Measurements from ENCODE around the gene DLEU7. TPM values are rescaled to one million over a fixed set of nuclear protein-coding genes. Genes with fewer than 3 reads are reported as not detected.

The DLEU7 gene
- total RNA-seq, 1 donor from 2014 or later = not detected

DNA sequence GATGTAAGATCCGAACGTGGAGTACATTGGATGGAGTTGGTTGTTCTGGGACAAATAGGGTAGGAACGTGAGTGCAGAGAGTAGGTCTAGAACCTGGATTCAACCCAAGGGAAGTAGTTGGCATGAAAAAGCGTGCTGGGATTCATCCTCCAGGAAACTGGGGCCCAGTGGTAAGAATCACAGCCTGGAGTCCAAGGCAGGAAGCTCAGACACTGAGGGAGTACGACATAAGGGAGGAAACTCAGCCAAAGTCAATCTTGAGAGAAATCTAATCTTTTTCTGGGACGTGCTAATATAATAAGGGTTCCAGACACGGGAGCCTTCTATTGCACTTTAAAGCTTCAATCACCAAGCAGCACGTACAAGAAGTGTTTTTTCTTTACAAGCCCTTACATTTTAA lies 46.4 kb downstream of the DLEU7 start:
- Mint-ChIP-seq H3K9me3 (peaks cover 17% of the 10 kb centered on the region), H3K27me3 (peaks cover 4% of the 10 kb centered on the region), H3K27ac (no peak overlapping the region), H3K36me3 (ENCODE audit: low read depth) (no peaks in the 10 kb centered on the region), H3K4me3 (no peak overlapping the region), H3K4me1 (peaks cover 18% of the 10 kb centered on the region)
- no peak for DNase-seq
- intact Hi-C loops (cut with micrococcal nuclease) = no loop called here

GRCh38 chr13:50796463-50796862 lies 47.0 kb downstream of the DLEU7 start:
- Mint-ChIP-seq H3K4me1 (peaks cover 16% of the 10 kb centered on the region), H3K36me3 (ENCODE audit: low read depth) (no peaks in the 10 kb centered on the region), H3K9me3 (peaks cover 17% of the 10 kb centered on the region), H3K4me3 (no peak overlapping the region), H3K27me3 (peaks cover 4% of the 10 kb centered on the region), H3K27ac (no peak overlapping the region)
- intact Hi-C loops (cut with micrococcal nuclease) = no loop called here
- DNase-seq = no peak

- Mint-ChIP-seq H3K4me1 (peaks cover 3% of the 10 kb centered on the region), H3K4me3 (no peak overlapping the region), H3K27me3 (peaks cover 6% of the 10 kb centered on the region), H3K27ac (no peak overlapping the region), H3K9me3 (peaks cover 17% of the 10 kb centered on the region), H3K36me3 (ENCODE audit: low read depth) (no peaks in the 10 kb centered on the region)
- intact Hi-C loops (cut with micrococcal nuclease) = no loop called here
- DNase-seq = no peak
Measured at GRCh38 chr13:50794226-50794625, 49.3 kb downstream of the DLEU7 start.

DNA sequence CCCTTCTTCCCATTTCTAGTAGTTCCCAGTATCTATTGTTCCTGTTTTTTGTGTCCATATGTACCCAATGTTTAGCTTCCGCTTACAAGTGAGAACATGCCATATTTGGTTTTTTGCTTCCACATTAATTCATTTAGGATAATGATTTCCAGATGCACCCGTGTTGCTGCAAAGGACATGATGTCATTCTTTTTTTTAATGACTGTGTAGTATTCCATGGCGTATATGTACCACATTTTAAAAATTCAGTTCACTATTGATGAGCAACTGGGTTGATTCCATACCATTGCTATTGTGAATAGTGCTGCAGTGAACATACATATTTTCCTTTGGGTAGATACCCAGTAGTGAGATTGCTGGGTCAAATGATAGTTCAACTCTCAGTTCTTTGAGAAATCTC lies 50.5 kb downstream of the DLEU7 start:
- no peaks in the 10 kb centered on the region for H3K36me3 Mint-ChIP-seq (ENCODE audit: low read depth)
- DNase-seq = no peak
- H3K4me1 Mint-ChIP-seq = no peaks in the 10 kb centered on the region
- no peak overlapping the region for H3K4me3 Mint-ChIP-seq
- intact Hi-C loops (cut with micrococcal nuclease) = no loop called here
- no peak overlapping the region for H3K27ac Mint-ChIP-seq
- H3K9me3 Mint-ChIP-seq = peaks cover 17% of the 10 kb centered on the region
- H3K27me3 Mint-ChIP-seq = peaks cover 6% of the 10 kb centered on the region

- DNase-seq = no peak
- no peaks in the 10 kb centered on the region for H3K4me1 Mint-ChIP-seq
- H3K4me3 Mint-ChIP-seq = no peak overlapping the region
- intact Hi-C loops (cut with micrococcal nuclease) = no loop called here
- H3K9me3 Mint-ChIP-seq = peaks cover 8% of the 10 kb centered on the region
- H3K27ac Mint-ChIP-seq = no peak overlapping the region
- peaks cover 11% of the 10 kb centered on the region for H3K27me3 Mint-ChIP-seq
- no peaks in the 10 kb centered on the region for H3K36me3 Mint-ChIP-seq (ENCODE audit: low read depth)
Measured at GRCh38 chr13:50788551-50789210, 54.8 kb downstream of the DLEU7 start.

GRCh38 chr13:50787316-50788195 lies 55.9 kb downstream of the DLEU7 start:
- Mint-ChIP-seq H3K4me3 (no peak overlapping the region), H3K27ac (no peak overlapping the region), H3K36me3 (ENCODE audit: low read depth) (no peaks in the 10 kb centered on the region), H3K4me1 (no peaks in the 10 kb centered on the region), H3K27me3 (peaks cover 14% of the 10 kb centered on the region), H3K9me3 (no peaks in the 10 kb centered on the region)
- DNase-seq = no peak
- intact Hi-C loops (cut with micrococcal nuclease) = no loop called here

DNA sequence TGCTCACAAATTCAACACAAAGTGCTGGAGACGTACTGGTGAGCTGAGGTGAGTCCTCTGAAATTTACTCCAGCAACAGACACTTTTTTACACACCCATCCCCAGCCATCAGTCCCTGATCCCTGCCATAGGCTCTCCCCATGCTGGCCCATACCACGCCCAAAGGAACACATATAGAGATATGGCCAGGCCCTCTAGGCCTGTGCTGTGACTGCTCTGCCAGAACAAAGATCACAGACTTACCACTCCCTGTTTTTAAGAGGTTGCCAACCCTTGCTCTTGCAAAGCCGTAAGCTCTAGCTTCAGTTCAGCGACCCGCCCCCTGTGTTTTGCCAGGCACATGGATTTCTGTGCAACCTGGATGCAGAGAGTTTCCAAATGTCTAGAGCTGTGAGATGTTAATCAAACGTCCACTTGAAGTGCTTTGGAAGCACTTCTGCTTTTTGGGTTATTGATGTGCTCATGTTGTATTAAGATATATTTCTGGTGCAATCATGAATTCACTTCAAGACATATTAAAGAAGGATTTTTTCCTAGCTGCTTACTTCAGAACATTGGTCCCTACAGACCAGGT lies 59.7 kb downstream of the DLEU7 start:
- Mint-ChIP-seq H3K27me3 (peaks cover 25% of the 10 kb centered on the region), H3K9me3 (no peaks in the 10 kb centered on the region), H3K4me3 (no peak overlapping the region), H3K27ac (no peak overlapping the region), H3K4me1 (no peaks in the 10 kb centered on the region), H3K36me3 (ENCODE audit: low read depth) (no peaks in the 10 kb centered on the region)
- no peak for DNase-seq
- intact Hi-C loops (cut with micrococcal nuclease) = no loop called here

GRCh38 chr13:50783066-50783465 lies 60.4 kb downstream of the DLEU7 start:
- H3K4me1 Mint-ChIP-seq = no peaks in the 10 kb centered on the region
- DNase-seq = no peak
- no peak overlapping the region for H3K4me3 Mint-ChIP-seq
- H3K27me3 Mint-ChIP-seq = peaks cover 25% of the 10 kb centered on the region
- H3K27ac Mint-ChIP-seq = no peak overlapping the region
- no peaks in the 10 kb centered on the region for H3K36me3 Mint-ChIP-seq (ENCODE audit: low read depth)
- intact Hi-C loops (cut with micrococcal nuclease) = no loop called here
- no peaks in the 10 kb centered on the region for H3K9me3 Mint-ChIP-seq

DNA sequence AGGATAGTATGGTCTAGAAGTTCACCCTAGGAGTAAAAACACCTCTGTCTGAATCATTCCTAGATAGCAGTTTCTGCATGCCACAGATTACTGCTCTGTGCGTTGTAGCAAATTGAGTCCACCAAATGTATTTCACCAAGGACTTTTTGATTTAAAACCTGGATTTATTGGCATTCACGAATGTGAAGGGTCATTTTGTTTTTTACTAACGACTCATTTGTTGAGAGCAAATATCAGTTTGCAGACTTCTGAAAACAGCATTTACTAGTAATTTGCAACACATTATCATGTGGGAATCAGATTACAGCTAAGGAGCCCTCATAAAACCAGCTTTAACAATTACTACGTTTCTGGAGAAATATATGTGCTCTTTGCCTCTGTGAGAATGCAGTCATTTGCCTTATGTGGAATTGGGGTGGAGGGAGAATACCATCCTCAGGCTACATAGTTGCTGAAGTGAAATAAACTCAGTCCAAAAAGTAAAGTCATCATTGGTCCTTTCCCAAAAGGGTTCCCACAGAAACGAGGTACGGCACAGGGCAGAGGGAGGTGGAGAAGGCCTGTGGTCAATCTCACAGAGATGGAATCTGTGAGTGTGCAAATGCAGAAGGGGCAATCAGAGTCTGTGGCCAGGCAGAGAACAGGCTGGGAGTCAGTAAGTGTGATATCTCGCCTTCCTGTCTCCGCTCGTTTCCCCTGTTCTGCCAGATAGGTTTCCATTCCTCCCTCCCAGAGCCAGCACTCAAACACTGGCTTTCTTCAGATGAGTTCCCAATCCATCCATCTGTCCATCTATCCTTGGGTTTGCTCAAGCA lies 63.1 kb downstream of the DLEU7 start:
- no peak for DNase-seq
- H3K27me3 Mint-ChIP-seq = peaks cover 25% of the 10 kb centered on the region
- no peak overlapping the region for H3K27ac Mint-ChIP-seq
- H3K4me3 Mint-ChIP-seq = no peak overlapping the region
- H3K4me1 Mint-ChIP-seq = no peaks in the 10 kb centered on the region
- H3K9me3 Mint-ChIP-seq = peaks cover 7% of the 10 kb centered on the region
- intact Hi-C loops (cut with micrococcal nuclease) = no loop called here
- H3K36me3 Mint-ChIP-seq (ENCODE audit: low read depth) = no peaks in the 10 kb centered on the region

DNA sequence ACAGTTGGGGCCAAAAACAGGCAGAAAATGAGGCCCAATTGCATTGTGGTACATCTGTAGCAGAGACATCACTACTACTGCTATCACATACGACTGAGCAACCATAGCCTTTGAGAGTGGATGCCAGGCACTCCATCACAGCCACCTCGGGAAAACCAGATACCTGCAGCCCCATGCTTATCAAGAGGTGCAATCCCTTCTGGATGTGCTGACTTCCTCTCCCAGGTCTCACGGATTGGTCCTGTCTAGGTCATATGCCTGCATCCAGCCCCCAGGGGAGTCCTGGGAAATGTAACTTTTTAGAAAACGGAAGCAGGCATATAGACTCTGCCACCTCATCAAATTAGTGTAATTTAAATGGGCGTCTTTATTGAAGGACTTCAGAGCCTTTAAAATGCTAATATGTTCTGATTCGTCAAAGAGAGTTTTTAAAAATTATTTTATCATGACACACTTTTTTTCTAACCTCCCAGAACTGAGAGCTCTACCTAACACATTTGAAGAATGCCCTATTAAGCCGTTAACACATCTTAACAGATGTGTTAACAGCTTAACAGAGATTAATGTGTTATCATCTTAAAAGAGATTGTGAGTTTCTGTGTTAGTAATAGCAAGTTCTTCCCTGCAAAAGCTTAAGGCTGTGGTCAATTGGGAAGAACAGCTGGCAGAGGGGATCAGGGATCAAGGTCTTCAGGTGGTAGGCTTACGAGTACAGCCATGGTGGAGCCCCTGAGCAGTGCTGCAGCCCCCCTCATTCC lies 63.9 kb downstream of the DLEU7 start:
- intact Hi-C loops (cut with micrococcal nuclease) = no loop called here

More for the DNA sequence above, 63.9 kb downstream of the DLEU7 start:
- peaks cover 25% of the 10 kb centered on the region for H3K27me3 Mint-ChIP-seq
- H3K27ac Mint-ChIP-seq = no peak overlapping the region
- peaks cover 7% of the 10 kb centered on the region for H3K9me3 Mint-ChIP-seq
- no peak overlapping the region for H3K4me3 Mint-ChIP-seq
- H3K36me3 Mint-ChIP-seq (ENCODE audit: low read depth) = no peaks in the 10 kb centered on the region
- no peaks in the 10 kb centered on the region for H3K4me1 Mint-ChIP-seq
- no peak for DNase-seq

Other genes with a start within 250 kb of the DLEU7 start
- 57.9 and 61.0 TPM in 2 replicates for gene RNASEH2B, start 66.1 kb upstream of the DLEU7 start, total RNA-seq

Data from activated CD4-positive, alpha-beta T cell treated with anti-CD3 and anti-CD28 coated beads, Interleukin-2, amount 10 ng/mL, durations not matched to agents 24 days and 14 days (primary cell).